Measurements from ENCODE around the gene KTN1. TPM values are rescaled to one million over a fixed set of nuclear protein-coding genes. Genes with fewer than 3 reads are reported as not detected.

KTN1 gene
- polyA plus RNA-seq, 10 donors, result 122 to 194 (median 157) TPM

DNA sequence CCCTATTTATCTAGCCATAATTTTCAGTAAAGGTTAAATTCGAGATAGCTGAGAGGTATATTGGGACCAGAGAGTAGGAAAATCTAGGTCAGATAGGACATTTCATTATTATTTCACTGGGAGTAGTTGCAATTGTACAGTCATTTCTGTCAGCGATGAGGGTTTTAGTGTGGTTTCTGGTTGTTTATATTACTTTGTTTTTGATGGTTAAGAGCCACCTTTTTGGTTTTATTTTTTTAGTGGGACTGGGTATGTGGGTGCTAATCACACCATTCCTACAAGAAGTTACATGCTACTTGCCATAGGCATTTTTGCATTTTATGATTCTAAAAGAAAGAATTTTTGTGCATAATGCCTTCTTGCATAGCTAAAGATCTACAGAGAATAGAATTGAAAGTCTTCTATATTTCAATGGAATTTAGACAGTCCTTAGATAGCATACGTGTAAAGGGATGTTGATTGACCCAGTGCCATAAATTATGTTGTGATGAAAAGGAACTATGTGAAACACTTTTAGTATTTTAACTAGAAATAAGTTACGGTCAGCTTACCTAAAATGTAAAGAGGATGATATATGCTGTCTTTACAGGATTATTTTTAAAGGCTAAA lies 85.2 kb downstream of the KTN1 start:
- DNase-seq, result no peak

GRCh38 chr14:55667801-55668200 lies 87.8 kb downstream of the KTN1 start:
- DNase-seq, result no peak

GRCh38 chr14:55671641-55672040 lies 91.6 kb downstream of the KTN1 start:
- DNase-seq, result no peak

DNA sequence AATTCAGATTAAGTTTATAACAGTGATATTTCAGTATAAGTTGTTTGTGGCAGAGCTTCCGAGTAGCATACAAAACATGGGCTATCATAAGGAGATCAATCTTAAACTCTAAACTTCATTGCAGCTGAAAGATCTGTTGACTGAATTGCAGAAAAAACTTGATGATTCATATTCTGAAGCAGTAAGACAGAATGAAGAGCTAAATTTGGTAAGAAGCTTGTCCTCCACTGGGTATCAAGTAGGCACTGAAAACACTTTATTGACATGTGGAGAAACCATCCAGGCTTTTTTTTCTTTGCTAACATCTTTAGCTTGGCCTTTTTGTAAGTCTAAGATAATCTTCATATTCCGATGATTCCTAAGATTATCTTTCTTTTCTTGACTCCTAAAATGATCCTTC lies 93.0 kb downstream of the KTN1 start:
- no peak for DNase-seq

DNA sequence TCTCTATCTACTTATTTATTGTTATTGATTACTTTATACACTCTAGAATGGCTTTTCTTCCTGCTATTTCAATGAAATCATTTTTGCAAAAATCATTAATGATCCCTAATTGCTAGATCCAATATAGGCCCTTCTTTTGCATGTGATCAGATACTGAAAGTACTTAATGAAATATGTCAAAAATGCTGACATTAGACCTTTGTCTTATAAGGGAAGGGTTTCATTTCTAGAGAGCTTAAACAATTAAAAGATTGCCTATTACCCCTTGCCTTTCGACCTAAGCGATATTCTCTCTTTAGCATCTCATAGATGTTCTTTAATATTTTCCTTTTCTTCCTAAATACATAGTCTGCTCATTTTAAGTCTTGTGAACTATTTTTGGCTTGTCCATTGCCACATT lies 101.1 kb downstream of the KTN1 start:
- no peak for DNase-seq

DNA sequence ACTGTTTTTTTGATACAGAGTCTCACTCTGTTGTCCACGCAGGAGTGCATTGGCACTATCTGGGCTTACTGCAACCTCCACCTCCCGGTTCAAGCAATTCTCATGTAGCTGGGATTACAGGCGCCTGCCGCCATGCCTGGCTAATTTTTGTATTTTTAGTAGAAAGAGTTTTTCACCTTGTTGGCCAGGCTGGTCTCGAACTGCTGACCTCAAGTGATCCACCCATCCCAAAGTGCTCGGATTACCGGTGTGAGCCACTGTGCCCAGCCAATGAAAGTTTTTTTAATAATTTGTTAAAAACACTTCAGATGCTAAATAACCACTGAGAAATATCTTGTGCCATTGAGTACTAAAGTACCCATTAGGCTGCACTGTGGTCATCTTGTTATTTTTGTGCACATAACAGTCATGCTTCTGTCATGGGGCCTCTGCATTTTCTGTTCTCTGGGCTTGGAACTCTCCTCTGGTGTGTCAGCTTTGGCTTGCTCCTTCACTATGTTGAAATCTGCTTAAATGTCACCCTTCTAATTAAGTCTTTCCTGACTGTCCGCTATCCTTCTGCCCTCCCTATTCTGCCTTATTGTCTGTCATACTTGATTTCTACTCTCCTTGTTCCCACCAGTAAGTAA lies 105.1 kb downstream of the KTN1 start:
- no peak for DNase-seq

DNA sequence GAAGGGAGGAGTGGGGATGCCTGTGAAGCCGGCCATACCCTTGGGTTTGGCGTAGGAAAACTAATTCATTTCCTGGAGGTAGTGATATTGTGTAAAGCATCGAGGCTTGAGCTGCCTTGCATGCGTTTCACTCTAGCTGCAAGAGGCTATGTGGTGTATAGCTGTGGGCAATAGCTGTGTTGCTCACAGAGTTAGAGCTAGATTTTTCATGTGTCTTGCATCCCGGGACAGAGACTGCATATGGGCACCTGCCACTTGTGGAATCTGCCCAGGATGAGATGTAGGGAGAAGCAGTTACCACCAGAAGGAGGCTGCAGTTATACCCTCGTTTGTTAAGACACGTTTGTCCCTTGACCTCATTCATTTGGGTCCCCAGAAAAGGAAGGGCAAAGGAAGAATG lies 106.7 kb downstream of the KTN1 start:
- DNase-seq, result no peak

GRCh38 chr14:55688566-55688965 lies 108.6 kb downstream of the KTN1 start:
- no peak for DNase-seq

DNA sequence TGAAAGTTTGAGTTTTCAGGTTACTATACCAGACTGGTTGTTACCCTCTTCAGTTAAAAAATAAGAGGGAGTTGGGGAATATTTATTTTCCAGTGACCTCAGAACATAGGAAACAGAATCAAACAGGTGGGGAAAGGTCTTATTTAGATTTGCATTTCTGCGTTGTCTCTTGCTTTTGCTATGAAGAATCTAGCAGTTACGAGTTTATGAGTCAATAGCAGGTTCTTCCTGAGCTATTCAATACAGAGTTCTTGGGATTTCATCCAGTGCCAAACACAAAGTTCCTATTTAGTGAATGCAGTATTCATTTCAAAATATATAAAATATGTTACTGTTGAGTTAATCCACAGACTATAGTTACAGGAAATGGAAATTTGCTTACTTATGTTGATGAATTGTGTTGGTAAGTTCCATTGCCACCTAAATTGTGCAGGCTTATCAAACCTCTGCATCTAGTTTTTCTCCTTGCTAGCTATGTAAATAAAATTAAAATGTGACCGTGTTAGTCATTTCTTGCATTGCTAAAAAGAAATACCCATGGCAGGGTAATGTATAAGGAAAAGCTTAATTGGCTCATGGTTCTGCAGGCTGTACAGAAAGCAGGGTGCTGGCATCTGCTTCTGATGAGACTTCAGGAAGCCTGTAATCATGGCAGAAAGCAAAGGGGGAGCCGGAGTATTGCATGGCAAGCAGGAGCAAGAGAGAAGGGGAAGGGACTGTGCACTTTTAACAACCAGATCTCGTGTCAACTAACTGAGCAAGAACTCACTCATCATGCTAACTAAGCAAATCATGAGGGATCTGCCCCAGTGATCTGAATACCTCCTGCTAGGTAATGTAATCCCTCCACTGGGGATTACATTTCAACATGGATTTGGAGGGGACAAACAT lies 110.2 kb downstream of the KTN1 start:
- no peak for DNase-seq

DNA sequence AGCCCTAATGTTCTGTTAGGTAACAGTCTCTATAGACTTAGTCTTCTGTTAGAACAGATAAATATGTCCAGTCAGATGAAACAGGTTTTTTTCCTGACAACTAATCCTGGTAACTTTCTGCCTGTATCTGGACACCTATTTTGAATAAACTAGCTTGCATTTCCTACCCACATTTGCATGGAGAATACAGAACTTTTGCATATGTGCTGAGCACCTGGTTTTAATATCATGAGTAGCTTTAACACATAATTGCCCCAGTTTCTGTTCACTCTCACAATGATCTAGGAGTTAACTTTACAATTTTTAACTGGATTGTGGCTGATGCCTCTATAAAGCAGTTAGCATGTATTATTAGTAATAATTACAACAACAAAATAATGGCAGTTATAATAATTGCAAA lies 111.7 kb downstream of the KTN1 start:
- no peak for DNase-seq

- peak in 2 of 3 donors; percentile 31 to 73 for DNase-seq
Measured at GRCh38 chr14:55693904-55694303, 113.9 kb downstream of the KTN1 start.

GRCh38 chr14:55697414-55697861 lies 117.4 kb downstream of the KTN1 start:
- no peak for DNase-seq

GRCh38 chr14:55698051-55698450 lies 118.0 kb downstream of the KTN1 start:
- DNase-seq, result no peak

DNA sequence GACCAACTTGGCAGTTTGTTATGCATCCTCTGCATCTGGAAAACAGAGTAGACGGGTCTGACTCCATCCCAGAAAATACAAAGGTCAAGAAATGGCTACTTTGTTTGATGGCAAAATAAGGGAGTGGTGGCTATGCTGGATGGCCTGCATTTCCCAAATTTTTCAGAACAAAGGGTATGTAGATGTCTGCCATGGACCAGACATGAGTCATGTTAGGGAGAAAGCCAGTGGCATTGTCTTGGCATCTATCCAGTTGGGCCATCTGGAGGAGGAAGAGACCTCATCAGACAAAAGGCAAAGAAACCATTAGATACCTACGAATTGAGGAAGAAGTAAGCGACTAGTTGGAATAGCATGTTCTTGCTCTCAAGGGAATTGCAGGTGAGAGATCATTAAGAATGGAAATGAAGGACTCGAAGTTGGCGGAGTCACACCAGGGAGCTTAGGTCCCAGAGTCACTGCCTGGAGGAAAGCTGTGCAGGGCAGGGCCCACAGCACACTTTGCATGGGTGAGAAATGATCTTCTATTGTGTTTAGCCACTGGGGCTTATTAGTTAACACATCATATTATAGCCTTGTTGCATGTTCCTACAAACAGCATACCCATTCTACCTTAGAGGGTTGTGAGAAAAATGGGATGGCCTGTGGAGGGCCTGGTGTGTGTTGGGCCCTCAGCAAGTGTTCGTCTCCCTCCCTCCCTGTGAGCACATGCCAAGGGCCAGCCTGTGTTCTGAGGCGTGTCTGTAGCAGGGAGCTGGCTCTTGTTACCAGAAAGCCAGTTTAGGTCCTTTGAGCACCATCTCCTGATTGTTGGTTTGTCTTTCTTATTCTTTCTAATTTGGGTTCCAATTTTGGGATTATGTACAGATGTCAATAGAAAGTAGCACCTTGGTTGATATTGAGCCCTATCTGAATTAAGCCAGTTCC lies 119.4 kb downstream of the KTN1 start:
- DNase-seq, result no peak

- DNase-seq, result peak in 1 of 3 donors; percentile 10
Measured at GRCh38 chr14:55701638-55702037, 121.6 kb downstream of the KTN1 start.

DNA sequence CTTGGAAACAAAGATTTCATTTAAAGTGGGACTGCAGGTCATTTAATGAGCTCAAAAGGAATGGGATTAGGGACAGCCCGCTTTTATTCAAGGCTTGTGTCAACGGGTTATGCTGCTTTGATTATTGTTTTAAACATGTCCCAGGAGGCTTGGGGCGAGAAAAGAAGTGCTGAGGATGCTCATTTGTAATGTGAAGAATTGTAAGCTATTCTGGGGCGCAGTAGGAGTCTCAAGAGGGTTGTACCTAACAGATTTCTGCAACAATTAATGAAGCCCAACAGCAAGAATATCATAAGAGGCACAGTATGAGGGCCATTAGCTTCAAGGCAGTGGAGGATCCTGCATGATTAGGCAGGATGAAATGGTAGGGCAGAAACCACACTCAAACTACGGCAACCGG lies 122.5 kb downstream of the KTN1 start:
- no peak for DNase-seq

- no peak for DNase-seq
Measured at GRCh38 chr14:55704654-55705053, 124.6 kb downstream of the KTN1 start.

DNA sequence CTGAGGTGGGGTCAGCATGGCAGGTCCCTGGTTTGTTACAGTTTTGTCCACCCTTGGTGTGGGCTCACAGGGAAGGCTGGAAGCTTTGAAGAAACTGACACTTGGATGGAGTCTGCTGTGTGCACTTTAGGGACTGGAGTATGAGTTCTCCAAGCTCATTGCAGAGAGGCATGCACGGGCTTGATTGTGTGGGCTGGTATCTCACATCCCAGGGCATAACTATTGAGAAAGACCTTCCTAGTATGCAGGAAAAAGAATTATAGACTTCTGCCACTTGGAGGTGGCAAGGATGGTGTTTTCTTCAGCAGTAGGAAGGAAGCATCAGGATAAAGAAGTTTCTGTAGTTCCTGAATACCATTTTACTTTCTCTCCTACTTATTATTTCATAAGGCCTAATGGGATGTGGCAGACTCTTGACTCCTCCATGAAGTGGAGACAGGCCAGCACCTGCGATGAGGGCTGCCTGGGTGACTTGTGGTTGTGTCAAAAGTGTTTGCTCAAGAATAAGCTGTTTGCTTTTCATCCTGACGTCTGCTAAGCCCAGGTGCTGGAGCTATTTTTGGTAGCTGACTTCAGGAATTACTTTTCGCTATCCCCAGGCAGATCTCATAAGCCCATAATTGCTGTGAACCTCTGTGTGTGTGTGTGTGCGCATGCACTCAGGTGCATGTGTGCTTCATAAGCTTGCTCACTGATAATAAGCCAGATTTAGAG lies 125.8 kb downstream of the KTN1 start:
- no peak for DNase-seq

- DNase-seq, result no peak
Measured at GRCh38 chr14:55706365-55706684, 126.3 kb downstream of the KTN1 start.

DNA sequence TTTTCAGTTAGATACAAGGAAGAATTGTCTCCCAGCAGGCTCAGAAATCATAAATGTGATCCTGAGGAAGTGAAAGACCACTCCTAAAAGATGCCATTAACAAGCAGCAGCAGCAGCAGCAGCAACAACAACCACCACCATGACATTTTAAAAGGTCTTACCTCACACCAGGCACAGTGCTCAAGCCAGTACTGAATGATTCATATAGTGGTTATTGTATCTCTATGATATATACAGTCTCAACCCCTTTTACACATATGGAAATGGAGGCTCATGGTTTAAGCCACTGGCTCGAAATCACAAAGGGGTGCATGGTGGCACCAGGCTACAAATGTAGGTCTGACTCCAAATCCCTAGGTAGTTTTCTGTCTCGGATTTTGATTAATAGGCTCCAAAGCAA lies 126.9 kb downstream of the KTN1 start:
- no peak for DNase-seq

GRCh38 chr14:55707365-55707804 lies 127.4 kb downstream of the KTN1 start:
- DNase-seq, result peak; percentile 52 to 75 (median 57)
